Measurements from ENCODE around the gene NEURL3.

GRCh38 chr2:96502891-96503636 lies 2.1 kb downstream of the NEURL3 start:
- TF ChIP-seq HDAC2 (IDR thresholded peaks at IDR 0.05; ENCODE audit: borderline replicate concordance in 1 of 2, low read depth in 2 of 2, low read length in 2 of 2), result no peak
- no peak for TF ChIP-seq BCL11A (IDR thresholded peaks at IDR 0.05; ENCODE audit: low read depth in 2 of 2, low read length in 2 of 2)
- TF ChIP-seq CTCF (IDR thresholded peaks at IDR 0.05; ENCODE audit: control extremely low read depth in 1 of 3, insufficient read depth in 1 of 3, low read depth in 1 of 3, low read length in 3 of 3), result no peak
- no peak for TF ChIP-seq SP1 (IDR thresholded peaks at IDR 0.05; ENCODE audit: low read depth, low read length)
- TF ChIP-seq GABPA (IDR thresholded peaks at IDR 0.05; ENCODE audit: borderline replicate concordance, insufficient read depth, low read length), result no peak
- TF ChIP-seq POLR2A (IDR thresholded peaks at IDR 0.05; ENCODE audit: control extremely low read depth in 1 of 2, low read depth in 2 of 2, low read length in 2 of 2), result no peak
- TF ChIP-seq BACH1 (IDR thresholded peaks at IDR 0.05; ENCODE audit: low read length), result no peak
- TF ChIP-seq TAF1 (IDR thresholded peaks at IDR 0.05; ENCODE audit: low read depth, low read length), result no peak
- no peak for TF ChIP-seq RNF2 (IDR thresholded peaks at IDR 0.05; ENCODE audit: borderline replicate concordance, low read depth, low read length, missing control alignments, poor library complexity, severe bottlenecking)

Measured in H1 (cell line).